Breast epithelium (tissue), 3 donors: ENCODE data around the gene SBK2.

Source experiments
- POLR2A ChIP-seq: fragments of 450-650 bp; IDR thresholded peaks from one replicate; pipeline ENCODE4 v1.6.1; 2016; ENCODE audit warnings: antibody characterized with exemption, mild to moderate bottlenecking, moderate library complexity
- TF ChIP-seq, protein P1 (sequence below), 3 donors: fragments of 450-650 bp; IDR thresholded peaks; one replicate each; pipeline ENCODE4 v1.5.1; 2016 to 2017; ENCODE audit warnings: antibody characterized with exemption in 3 of 3, mild to moderate bottlenecking in 3 of 3, moderate library complexity in 3 of 3

DNA sequence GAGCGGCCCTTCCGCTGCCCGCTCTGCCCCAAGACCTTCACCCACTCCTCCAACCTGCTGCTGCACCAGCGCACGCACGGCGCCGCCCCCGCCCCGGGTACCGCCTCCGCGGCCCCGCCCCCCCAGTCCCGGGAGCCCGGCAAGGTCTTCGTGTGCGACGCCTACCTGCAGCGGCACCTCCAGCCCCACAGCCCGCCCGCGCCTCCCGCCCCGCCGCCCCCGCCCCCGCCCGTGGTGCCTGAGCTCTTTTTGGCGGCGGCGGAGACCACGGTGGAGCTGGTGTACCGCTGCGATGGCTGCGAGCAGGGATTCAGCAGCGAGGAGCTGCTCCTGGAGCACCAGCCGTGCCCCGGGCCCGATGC lies 55.2 kb downstream of the SBK2 start:
- TF ChIP-seq POLR2A = no peak
- TF ChIP-seq, protein P1, sequence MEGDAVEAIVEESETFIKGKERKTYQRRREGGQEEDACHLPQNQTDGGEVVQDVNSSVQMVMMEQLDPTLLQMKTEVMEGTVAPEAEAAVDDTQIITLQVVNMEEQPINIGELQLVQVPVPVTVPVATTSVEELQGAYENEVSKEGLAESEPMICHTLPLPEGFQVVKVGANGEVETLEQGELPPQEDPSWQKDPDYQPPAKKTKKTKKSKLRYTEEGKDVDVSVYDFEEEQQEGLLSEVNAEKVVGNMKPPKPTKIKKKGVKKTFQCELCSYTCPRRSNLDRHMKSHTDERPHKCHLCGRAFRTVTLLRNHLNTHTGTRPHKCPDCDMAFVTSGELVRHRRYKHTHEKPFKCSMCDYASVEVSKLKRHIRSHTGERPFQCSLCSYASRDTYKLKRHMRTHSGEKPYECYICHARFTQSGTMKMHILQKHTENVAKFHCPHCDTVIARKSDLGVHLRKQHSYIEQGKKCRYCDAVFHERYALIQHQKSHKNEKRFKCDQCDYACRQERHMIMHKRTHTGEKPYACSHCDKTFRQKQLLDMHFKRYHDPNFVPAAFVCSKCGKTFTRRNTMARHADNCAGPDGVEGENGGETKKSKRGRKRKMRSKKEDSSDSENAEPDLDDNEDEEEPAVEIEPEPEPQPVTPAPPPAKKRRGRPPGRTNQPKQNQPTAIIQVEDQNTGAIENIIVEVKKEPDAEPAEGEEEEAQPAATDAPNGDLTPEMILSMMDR (IDR thresholded peaks at IDR 0.05) = no peak
